Right renal pelvis (tissue), 4 donors: Measurements from ENCODE around the gene PAPPA2. TPM values are rescaled to one million over a fixed set of nuclear protein-coding genes. Genes with fewer than 3 reads are reported as not detected.

Experiments
- DNase-seq, 4 donors: peaks; one replicate each; pipeline ENCODE4 v3.0.0-alpha.2; 2013; ENCODE audit warnings: low read depth in 4 of 4, low spot score in 3 of 4, missing footprints in 1 of 4
- polyA plus RNA-seq, 4 donors: library from polyadenylated mRNA; unstranded; fragments of 120-200 nt; gene quantifications; one replicate each; pipeline ENCODE4 v1.2.1, GENCODE V29; 2013; ENCODE audit not compliant: insufficient read length in 4 of 4

PAPPA2 gene
- polyA plus RNA-seq, 4 donors: 58.3 to 83.5 (median 63.8) TPM

- DNase-seq: peak; percentile 40 to 46 (median 44)
These were observed 380.6 kb downstream of the PAPPA2 start for GRCh38 chr1:176843352-176844297.

DNA sequence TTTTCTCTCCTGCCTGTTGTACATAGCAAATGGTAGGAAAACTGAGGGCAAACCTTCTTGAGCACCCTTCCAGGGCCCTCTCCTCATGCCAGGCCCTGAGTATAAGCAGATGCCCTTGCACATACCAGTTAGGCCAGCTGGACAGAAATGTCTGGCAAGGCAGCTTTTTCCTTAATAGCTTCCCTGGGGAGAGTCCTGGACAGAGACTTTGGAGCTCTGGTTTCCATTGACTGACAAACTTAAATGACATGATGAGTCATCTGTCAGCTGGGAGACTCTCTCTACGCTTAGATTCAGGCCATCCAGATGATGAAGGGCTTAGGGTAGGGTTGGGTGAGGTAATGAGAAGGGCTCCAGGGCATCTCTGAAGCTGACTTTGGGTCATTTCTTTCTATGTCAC, 384.1 kb downstream of the PAPPA2 start:
- no peak for DNase-seq

DNA sequence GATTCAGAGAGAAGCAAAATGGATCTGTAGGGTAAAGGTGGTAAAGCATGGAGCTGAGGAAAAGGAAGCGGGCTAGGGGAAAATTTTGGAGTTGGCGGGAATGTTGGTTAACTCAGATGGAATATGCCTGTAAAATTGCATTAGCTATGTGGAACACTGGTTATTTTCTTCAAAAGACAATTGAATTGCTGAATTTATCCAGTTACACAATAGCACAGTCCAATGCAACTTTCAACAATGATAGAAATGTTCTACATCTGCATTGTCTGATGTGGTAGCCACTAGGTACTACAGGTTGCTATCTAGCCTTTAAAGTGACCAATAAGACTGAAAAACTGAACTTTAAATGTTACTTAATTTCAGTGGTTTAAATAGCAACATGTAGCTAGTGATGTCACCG, 386.3 kb downstream of the PAPPA2 start:
- DNase-seq: no peak

- no peak for DNase-seq
These were observed 387.9 kb downstream of the PAPPA2 start for GRCh38 chr1:176850871-176851270.

DNA sequence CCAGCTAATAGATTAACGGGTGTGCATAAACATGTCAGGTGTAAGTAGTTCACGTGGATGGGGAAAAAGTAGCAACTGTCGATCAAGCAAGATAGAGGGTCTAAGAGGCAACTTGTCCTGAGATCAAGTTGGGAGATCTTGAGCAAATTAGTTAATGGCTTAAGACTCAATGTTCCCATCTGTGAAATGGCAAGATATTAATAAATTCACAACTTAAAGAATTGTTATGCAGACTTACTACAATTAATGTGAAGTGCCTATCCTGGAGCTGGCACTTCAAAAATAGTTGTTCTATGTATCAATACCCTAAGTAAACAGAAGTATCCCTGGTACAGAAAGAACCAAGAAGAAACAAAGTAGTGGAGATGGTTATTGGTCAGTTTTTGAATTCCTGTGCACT, 389.1 kb downstream of the PAPPA2 start:
- DNase-seq: no peak

- no peak for DNase-seq
These were observed 390.5 kb downstream of the PAPPA2 start for GRCh38 chr1:176853503-176853902.

GRCh38 chr1:176854121-176854520, 391.1 kb downstream of the PAPPA2 start:
- no peak for DNase-seq

DNA sequence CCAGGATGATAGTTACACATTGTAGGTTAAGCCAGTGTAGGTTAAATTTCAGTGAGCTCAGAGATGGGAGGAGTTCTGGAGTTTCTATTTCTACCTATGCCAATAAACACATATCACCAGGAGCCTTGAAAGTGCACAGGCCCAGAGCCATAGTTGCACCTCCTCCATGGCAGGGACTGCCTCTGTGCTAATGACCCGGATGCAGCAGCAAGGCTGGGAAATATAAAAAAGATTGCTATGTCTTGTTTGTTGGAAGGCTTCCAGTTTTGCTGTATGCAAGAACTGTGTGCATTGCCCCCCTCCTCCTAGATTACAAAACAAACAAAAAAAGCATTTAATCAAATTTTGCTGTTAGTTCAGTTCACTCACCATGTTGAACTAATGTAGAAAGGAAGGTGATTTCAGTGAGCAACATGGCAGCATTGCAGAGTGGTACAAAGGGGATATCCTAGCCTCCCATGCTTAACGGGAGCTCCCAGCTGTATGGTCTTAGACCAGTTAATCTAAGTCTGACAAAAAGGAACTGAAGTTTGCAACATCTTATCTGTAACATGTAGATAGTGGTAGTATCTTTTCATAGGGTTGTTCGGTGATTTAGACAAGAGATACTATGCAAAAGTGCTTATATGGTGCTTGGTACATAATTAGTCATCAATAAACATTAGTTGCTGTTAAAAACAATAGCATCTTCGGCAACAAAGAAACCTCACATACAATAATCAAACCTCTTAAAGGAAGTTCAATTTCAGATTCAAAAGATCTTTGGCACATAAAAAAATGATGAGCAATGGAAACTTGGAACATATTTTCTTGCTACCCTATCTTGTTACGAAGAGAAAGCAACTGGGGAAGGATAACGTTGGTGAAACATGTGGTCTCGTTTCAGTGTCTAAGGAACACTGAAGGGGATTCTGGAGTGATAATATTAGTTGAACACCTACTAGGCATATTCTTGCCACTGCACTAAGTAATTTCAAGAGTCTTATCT, 392.1 kb downstream of the PAPPA2 start:
- no peak for DNase-seq

- DNase-seq: no peak
These were observed 394.7 kb downstream of the PAPPA2 start for GRCh38 chr1:176857632-176858031.

DNA sequence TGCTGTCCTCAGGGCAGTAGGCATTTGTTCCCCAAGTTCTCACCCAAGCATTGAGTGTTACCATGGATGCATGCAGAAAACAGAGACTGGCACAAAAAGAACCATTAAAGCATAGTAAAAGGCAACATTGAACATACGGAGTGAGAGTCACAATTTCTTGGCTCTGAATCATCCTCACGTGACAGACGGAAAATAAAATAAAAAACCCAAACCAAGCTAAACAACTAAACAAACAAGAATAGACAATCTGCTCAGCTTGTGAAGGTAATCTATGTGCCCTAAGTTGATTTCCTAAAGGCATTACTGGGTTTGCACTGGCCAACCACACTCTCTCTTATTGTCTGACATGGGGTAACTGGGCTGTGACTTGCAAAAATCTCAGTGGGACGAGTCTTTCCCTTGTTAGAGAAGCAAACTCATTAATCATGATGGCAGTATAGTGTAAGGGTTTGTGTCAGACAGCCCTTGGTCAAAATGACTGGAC, 395.5 kb downstream of the PAPPA2 start:
- no peak for DNase-seq

- DNase-seq: no peak
These were observed 400.6 kb downstream of the PAPPA2 start for GRCh38 chr1:176863613-176864012.

DNA sequence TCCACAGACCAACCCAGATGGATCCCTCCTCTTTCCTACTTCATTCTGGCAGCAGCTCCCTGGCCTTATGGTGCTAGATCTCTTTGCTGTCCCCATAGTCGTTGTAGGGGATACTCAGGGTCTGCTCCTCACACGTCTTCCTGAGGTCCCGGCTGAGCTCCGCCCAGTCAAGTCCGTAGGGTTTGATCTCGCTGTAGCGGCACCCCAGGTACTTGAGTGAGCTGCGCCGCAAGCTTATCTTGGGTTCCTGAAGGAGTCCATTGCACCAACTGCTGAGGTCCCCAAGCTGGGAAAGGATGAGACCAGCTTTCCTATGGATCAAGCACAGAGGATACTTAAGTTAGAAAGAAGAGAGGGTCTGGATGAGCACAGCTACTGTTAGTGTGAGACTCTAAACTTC, 401.2 kb downstream of the PAPPA2 start:
- no peak for DNase-seq

DNA sequence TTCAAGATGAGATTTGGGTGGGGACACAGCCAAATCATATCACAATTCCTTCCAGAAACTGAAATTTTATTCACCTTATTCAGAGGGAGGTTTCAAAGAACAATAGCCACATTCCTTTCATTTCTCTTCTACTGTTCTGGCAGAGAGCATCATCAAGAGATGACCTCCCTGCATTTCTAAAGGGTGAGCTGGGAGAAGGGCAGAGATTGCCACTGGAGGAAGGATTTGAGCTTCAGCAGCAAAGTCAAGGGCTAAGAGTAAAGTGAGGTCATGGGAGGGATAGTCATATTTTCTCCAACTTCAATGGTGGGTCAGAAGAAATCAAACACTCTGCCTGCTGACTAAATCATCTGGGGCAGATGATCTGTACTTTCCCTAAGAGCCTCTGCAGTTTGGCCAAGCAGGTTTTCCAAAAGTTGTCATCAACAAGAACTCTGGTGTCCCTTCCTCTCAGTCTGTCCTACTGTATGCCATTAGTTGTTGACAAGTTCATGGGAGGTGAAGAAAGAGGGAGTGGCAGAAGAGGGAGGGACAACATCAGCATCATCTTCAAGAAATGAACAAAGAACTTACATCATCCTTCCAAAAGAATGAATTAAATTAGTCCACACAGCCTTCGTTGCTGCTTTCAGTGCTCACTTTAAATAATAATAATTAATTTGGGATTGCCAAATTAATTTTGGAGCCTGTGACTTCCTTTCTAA, 403.2 kb downstream of the PAPPA2 start:
- no peak for DNase-seq

GRCh38 chr1:176869577-176869976, 406.6 kb downstream of the PAPPA2 start:
- DNase-seq: no peak

DNA sequence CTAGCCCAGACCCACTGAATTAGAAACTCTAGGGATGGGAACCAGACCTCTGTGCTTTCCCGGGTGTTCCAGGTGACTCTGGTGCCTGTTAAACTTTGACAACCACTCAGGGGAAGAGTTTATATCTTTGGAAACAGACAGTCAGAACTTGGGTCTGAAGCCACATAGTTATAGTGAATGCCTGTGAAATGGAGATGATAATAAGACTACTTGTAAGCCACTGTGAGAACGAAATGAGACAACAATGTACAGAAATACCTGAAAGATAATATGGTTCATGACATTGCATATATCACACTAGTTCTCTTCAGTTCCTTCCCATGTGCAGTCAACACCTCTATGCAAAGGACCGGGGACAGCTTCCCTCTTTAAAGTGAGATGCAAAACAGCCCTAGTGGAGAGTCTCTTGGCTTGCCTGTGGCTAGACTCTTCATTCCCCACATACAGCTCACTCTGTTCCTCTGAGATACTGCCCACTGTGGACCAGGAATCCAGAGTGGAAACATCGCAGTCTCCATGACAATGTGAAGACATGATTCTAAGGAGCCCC, 414.1 kb downstream of the PAPPA2 start:
- DNase-seq: no peak

DNA sequence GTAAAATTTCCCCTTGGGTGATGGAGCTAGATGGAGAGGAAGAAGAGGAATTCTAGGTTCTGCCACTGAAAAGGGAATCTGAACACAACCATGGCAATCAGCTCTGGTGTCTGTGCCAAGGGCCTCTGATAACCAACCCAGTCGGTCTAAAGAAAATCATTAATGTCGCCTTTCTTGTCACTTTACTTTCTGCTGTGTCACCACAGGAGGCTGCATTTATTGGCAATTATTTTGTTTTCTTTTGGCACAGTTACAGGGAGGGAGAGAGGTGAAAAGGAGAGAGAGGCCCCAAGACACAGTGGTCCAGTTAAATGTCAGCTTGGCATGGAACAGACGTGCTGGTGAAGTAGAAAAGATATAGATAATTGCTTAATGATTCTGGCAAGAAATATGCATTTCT, 414.6 kb downstream of the PAPPA2 start:
- no peak for DNase-seq

DNA sequence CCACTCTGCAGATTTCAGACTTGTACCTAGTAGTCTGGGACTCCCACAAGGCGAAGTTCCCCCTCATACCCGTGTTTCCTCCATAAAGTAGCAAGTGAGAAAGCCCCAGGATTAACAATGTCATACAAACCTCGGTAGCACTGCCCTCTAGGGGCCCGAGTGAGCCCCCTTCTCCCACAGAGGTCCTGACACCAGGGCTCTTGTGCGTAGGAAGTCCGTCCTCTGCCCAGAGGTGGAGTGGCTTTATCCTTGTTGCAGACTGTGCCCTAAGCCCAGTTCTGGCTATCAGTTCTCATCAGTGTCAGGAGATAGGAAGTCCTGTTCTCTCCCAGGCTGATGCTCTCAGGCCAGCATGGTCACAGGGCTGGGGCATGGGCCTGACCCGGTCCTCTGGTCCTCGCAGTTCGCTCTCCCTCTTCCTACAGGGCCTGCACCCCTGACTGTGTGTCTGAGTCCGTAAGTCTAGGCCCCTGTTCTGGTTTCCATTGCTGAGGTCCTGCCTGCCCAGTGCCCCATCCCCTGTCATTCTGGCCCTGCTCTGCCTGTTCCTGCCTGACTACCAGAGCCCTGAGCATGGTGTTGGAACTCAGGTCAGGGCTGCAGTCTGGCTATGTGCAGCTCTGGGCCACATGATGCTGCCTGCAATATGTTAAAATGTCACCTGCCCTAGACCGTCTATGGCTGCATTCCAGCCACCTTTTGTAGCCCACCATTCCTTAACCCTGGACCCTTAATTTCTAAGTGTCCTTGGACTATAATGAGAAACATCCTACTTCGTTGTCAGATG, 416.0 kb downstream of the PAPPA2 start:
- DNase-seq: no peak

DNA sequence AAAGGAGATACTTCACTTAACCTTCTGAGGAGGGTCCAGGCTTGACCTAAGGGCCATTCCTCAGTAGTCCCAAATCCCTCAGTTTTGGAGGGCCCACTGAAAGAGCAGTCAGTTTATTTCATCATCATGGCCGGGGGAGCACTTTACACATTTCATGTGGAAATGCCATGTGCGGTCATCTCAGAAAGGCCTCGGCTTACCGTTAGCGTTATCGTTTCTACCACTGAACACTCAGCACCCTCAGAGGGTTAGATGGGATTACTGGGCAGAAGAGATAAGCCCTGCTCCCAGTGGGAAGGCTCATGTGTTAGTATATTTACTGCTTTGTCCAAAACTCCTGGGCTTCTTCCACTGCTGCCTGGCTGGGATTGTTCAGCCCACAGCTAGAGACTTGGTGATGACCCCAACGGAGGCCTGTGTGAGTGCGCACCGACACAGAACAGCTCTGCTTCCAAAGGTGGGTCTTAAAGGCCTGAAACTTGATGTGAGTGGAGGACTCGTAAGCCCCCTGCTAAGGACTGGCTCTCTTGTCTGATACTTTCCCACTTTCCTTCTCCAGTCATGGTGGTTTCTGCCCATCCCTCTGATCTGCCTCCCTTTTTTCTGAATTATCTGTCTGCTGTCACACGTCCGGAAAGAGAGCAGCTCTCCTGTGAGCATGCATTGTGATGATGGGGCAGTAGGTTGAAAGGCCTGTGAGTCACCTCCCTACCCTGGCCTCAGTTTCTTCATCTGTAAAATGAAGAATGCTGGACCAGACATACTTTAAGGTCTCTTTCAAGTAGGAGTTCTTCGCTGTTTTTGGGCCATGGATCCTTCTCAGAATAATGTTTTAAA, 417.0 kb downstream of the PAPPA2 start:
- DNase-seq: no peak
